SU-DHL-6 (cell line): Measurements from ENCODE around the gene MRPL38.
"Not testable (repeated sequence)": the region's sequence is repeated elsewhere in the genome, so short reads cannot be mapped to it uniquely, and the experiment has no call there.

Experiments used
- H2AFZ ChIP-seq: fragments of 200-600 bp; sonication (generic); 2 replicates; pipeline ENCODE4 v1.6.1; 2014; ENCODE audit warnings: low read depth, mild to moderate bottlenecking, moderate library complexity, mixed read lengths, antibody characterized with exemption, low read length; ENCODE audit not compliant: severe bottlenecking
- H3F3A ChIP-seq: fragments of 200-600 bp; shearing (Covaris generic); 2 replicates; pipeline ENCODE4 v1.6.0; 2016; ENCODE audit warnings: antibody characterized with exemption, mild to moderate bottlenecking; ENCODE audit not compliant: insufficient read depth
- H3K27ac ChIP-seq: fragments of 200-600 bp; sonication (generic); 2 replicates; pipeline ENCODE4 v1.5.1; 2016; ENCODE audit warnings: low read depth, mild to moderate bottlenecking, low read length, moderate library complexity, mixed read lengths
- H3K27me3 ChIP-seq: fragments of 200-600 bp; sonication (generic), shearing (Covaris generic); 2 replicates; pipeline ENCODE4 v1.6.0; 2014; ENCODE audit warnings: mild to moderate bottlenecking, low read length
- H3K36me3 ChIP-seq: fragments of 200-600 bp; sonication (generic); 2 replicates; pipeline ENCODE4 v1.6.1; 2014; ENCODE audit warnings: mild to moderate bottlenecking, low read length, mixed read lengths
- H3K4me2 ChIP-seq: fragments of 300-600, 200-600 bp; shearing (Covaris generic), sonication (generic); 2 replicates; pipeline ENCODE4 v1.6.0; 2014; ENCODE audit warnings: low read length, low read depth, mild to moderate bottlenecking; ENCODE audit not compliant: poor library complexity, severe bottlenecking
- H3K4me3 ChIP-seq: fragments of 200-600 bp; sonication (generic); 2 replicates; pipeline ENCODE4 v1.5.1; 2014; ENCODE audit warnings: antibody characterized with exemption, low read length, mild to moderate bottlenecking, mixed read lengths; ENCODE audit not compliant: insufficient read depth, poor library complexity, severe bottlenecking
- H3K79me2 ChIP-seq: fragments of 200-600 bp; sonication (generic); 2 replicates; pipeline ENCODE4 v1.6.1; 2014; ENCODE audit warnings: mild to moderate bottlenecking, low read length, moderate library complexity; ENCODE audit not compliant: insufficient read depth
- H3K9ac ChIP-seq: fragments of 200-600 bp; sonication (generic); 2 replicates; pipeline ENCODE4 v1.7.0; 2014; ENCODE audit warnings: mild to moderate bottlenecking, low read length
- H3K9me2 ChIP-seq: fragments of 200-600 bp; sonication (generic); replicated peaks from 2 replicates; pipeline ENCODE4 v1.6.1; 2014; ENCODE audit warnings: low read length; ENCODE audit not compliant: insufficient read depth
- H3K9me3 ChIP-seq: fragments of 200-600 bp; sonication (generic); 2 replicates; pipeline ENCODE4 v1.6.1; 2014; ENCODE audit warnings: low read length, mixed read lengths; ENCODE audit not compliant: insufficient read depth
- H4K20me1 ChIP-seq: fragments of 200-600 bp; sonication (generic); 2 replicates; pipeline ENCODE4 v1.6.1; 2014; ENCODE audit warnings: low read depth, mild to moderate bottlenecking, antibody characterized with exemption, low read length, moderate library complexity, mixed read lengths
- CTCF ChIP-seq: fragments of 200-600 bp; sonication (generic); IDR thresholded peaks from one replicate; pipeline ENCODE4 v1.5.1; 2017; ENCODE audit warnings: antibody characterized with exemption, mild to moderate bottlenecking, low read length, moderate library complexity; ENCODE audit not compliant: insufficient read depth, poor library complexity, severe bottlenecking
- EZH2phosphoT487 ChIP-seq: fragments of 200-600 bp; sonication (generic), shearing (Covaris generic); conservative IDR thresholded peaks from 2 replicates; pipeline ENCODE4 v1.6.1; 2018; ENCODE audit warnings: mild to moderate bottlenecking, antibody characterized with exemption, low read length, moderate library complexity, mixed read lengths

The MRPL38 gene

GRCh38 chr17:75864448-75864871 lies 40.2 kb downstream of the MRPL38 start:
- no peaks in the 10 kb centered on the region for H4K20me1 ChIP-seq
- H3K79me2 ChIP-seq = no peaks in the 10 kb centered on the region
- no peak overlapping the region for H2AFZ ChIP-seq
- H3K4me3 ChIP-seq = no peak overlapping the region
- no peaks in the 10 kb centered on the region for H3K36me3 ChIP-seq
- H3K4me2 ChIP-seq = no peak overlapping the region
- H3K27me3 ChIP-seq = no peaks in the 10 kb centered on the region
- TF ChIP-seq EZH2phosphoT487 = no peak
- TF ChIP-seq CTCF = no peak
- no peak overlapping the region for H3K27ac ChIP-seq
- H3F3A ChIP-seq = peaks cover 5% of the 10 kb centered on the region; the same call in 1 of the 2 replicates
- no peaks in the 10 kb centered on the region for H3K9me2 ChIP-seq
- no peaks in the 10 kb centered on the region for H3K9me3 ChIP-seq
- H3K9ac ChIP-seq = no peak overlapping the region

GRCh38 chr17:75861927-75862317 lies 42.8 kb downstream of the MRPL38 start:
- H3K4me3 ChIP-seq = no peak overlapping the region
- no peak overlapping the region for H3K9ac ChIP-seq
- H3K79me2 ChIP-seq = no peaks in the 10 kb centered on the region
- no peaks in the 10 kb centered on the region for H3K9me3 ChIP-seq
- H4K20me1 ChIP-seq = no peaks in the 10 kb centered on the region
- no peak for TF ChIP-seq CTCF
- peaks cover 18% of the 10 kb centered on the region for H3F3A ChIP-seq
- no peak overlapping the region for H3K4me2 ChIP-seq
- no peaks in the 10 kb centered on the region for H3K9me2 ChIP-seq
- no peaks in the 10 kb centered on the region for H3K27me3 ChIP-seq
- H3K36me3 ChIP-seq = no peaks in the 10 kb centered on the region
- no peak overlapping the region for H2AFZ ChIP-seq
- no peak overlapping the region for H3K27ac ChIP-seq

- not testable (repeated sequence) for H3K79me2 ChIP-seq, H3K4me3 ChIP-seq, H3K27me3 ChIP-seq, H3K9me3 ChIP-seq, H4K20me1 ChIP-seq, H3K9me2 ChIP-seq, H3K9ac ChIP-seq, H3K36me3 ChIP-seq, H2AFZ ChIP-seq, H3K4me2 ChIP-seq
- Histone ChIP-seq H3K27ac (peak overlapping the region; percentile 91; the same call in 1 of the 2 replicates), H3F3A (peaks cover 23% of the 10 kb centered on the region)
Measured at GRCh38 chr17:75859358-75859757, 45.3 kb downstream of the MRPL38 start.

GRCh38 chr17:75856062-75856756 lies 48.5 kb downstream of the MRPL38 start:
- Histone ChIP-seq H3K36me3 (no peaks in the 10 kb centered on the region), H4K20me1 (no peaks in the 10 kb centered on the region), H3K9me2 (no peaks in the 10 kb centered on the region), H3K9ac (peak overlapping the region; percentile 83), H3K27ac (peak overlapping the region; percentile 69), H2AFZ (peak overlapping the region; percentile 57), H3K79me2 (peaks cover 11% of the 10 kb centered on the region; the same call in 1 of the 2 replicates), H3K4me2 (peak overlapping the region; percentile 96), H3K27me3 (no peaks in the 10 kb centered on the region), H3K9me3 (no peaks in the 10 kb centered on the region), H3K4me3 (peak overlapping the region; percentile 72), H3F3A (peaks cover 23% of the 10 kb centered on the region)
- TF ChIP-seq CTCF = peak; percentile 4
- no peak for TF ChIP-seq EZH2phosphoT487
